Common myeloid progenitor, CD34-positive (primary cell): ENCODE data around the gene STAB2.

Experiments
- CTCF ChIA-PET: fragments of 350-600 bp; sonication (Branson Sonifier 250); formaldehyde crosslinking; loops from one replicate; lab custom pipeline; 2021; ENCODE audit warnings: antibody characterized with exemption; lab: Charles Lee
- POLR2A ChIA-PET: fragments of 350-600 bp; sonication (Branson Sonifier 250); formaldehyde crosslinking; loops from one replicate; lab custom pipeline; 2021; ENCODE audit warnings: antibody characterized with exemption; lab: Charles Lee
- DNase-seq, 3 donors: peaks; one replicate each; pipeline versions ENCODE4 v3.0.0 to v3.0.0-alpha.2; 2013
- H3K27ac ChIP-seq, 2 experiments: 1 replicate in 1 of 2; 2 replicates in 1 of 2; pipeline ENCODE4 v1.7.0; 2013; ENCODE audit warnings: inconsistent platforms in 2 of 2, low read length in 2 of 2, mild to moderate bottlenecking in 2 of 2, low read depth in 1 of 2, moderate library complexity in 1 of 2; ENCODE audit not compliant: severe bottlenecking in 2 of 2, insufficient read depth in 1 of 2, poor library complexity in 1 of 2
- H3K27me3 ChIP-seq, 5 experiments: replicated peaks in 2 of 5; 1 replicate in 3 of 5; 2 replicates in 2 of 5; pipeline versions ENCODE4 v1.6.1 to v1.7.0; 2013; ENCODE audit warnings: low read length in 4 of 5, mild to moderate bottlenecking in 2 of 5, moderate library complexity in 2 of 5, inconsistent platforms in 1 of 5; ENCODE audit not compliant: insufficient read depth in 5 of 5, control insufficient read depth in 4 of 5
- H3K36me3 ChIP-seq, 4 experiments: 1 replicate in 2 of 4; 2 replicates in 2 of 4; pipeline versions ENCODE4 v1.6.1 to v1.7.0; 2013; ENCODE audit warnings: low read length in 3 of 4, control low read depth in 1 of 4, mild to moderate bottlenecking in 1 of 4; ENCODE audit not compliant: control insufficient read depth in 4 of 4, insufficient read depth in 4 of 4
- H3K4me1 ChIP-seq, 4 experiments: 1 replicate in 3 of 4; 2 replicates in 1 of 4; pipeline versions ENCODE4 v1.6.1 to v1.7.1; 2013; ENCODE audit warnings: low read length in 3 of 4, mild to moderate bottlenecking in 3 of 4, control low read depth in 1 of 4, inconsistent platforms in 1 of 4, moderate library complexity in 1 of 4; ENCODE audit not compliant: control insufficient read depth in 4 of 4, insufficient read depth in 4 of 4; ENCODE audit errors: control extremely low read depth in 1 of 4
- H3K4me3 ChIP-seq, 7 experiments: 1 replicate in 4 of 7; 2 replicates in 3 of 7; pipeline versions ENCODE4 v1.5.1 to v1.7.0; 2013; ENCODE audit warnings: mild to moderate bottlenecking in 7 of 7, low read length in 6 of 7, moderate library complexity in 6 of 7, inconsistent platforms in 2 of 7, low read depth in 2 of 7, control low read depth in 1 of 7; ENCODE audit not compliant: insufficient read depth in 4 of 7, control insufficient read depth in 1 of 7; ENCODE audit errors: extremely low read depth in 1 of 7
- H3K9me3 ChIP-seq, 5 experiments: 1 replicate in 4 of 5; 2 replicates in 1 of 5; pipeline versions ENCODE4 v1.6.1 to v1.7.1; 2013; ENCODE audit warnings: low read length in 4 of 5, mild to moderate bottlenecking in 2 of 5, inconsistent platforms in 1 of 5, low read depth in 1 of 5, moderate library complexity in 1 of 5; ENCODE audit not compliant: control insufficient read depth in 4 of 5, insufficient read depth in 2 of 5; ENCODE audit errors: control extremely low read depth in 1 of 5
- WGBS: methylation state at CpG from one replicate; pipeline ENCODE4 v1.1.5; 2013; ENCODE audit not compliant: insufficient coverage; 5-methylcytosine and 5-hydroxymethylcytosine counted together

Gene STAB2

GRCh38 chr12:103716517-103717196, 129.6 kb downstream of the STAB2 start:
- Histone ChIP-seq H3K36me3 (no peaks in the 10 kb centered on the region), H3K27ac (no peak overlapping the region), H3K4me1 (no peaks in the 10 kb centered on the region), H3K27me3 (no peaks in the 10 kb centered on the region), H3K4me3 (no peak overlapping the region), H3K9me3 (no peaks in the 10 kb centered on the region)
- 83% methylated on average over 4 of the region's 8 CpGs for WGBS
- POLR2A ChIA-PET: no interaction called here
- DNase-seq: no peak
- CTCF ChIA-PET: interaction anchor here (0.9 kb wide), 1 partner anchor 32 kb away, joined by 3 read pairs; no protein-coding TSS in a partner anchor

- POLR2A ChIA-PET: no interaction called here
- no peak overlapping the region for H3K4me3 ChIP-seq
- H3K36me3 ChIP-seq: no peaks in the 10 kb centered on the region
- peaks cover 0 to 3% (median 0%) of the 10 kb centered on the region in 5 experiments for H3K9me3 ChIP-seq
- peaks cover 0 to 5% (median 0%) of the 10 kb centered on the region in 5 experiments for H3K27me3 ChIP-seq
- H3K27ac ChIP-seq: no peak overlapping the region
- no peaks in the 10 kb centered on the region for H3K4me1 ChIP-seq
- CTCF ChIA-PET: no interaction called here
- DNase-seq: no peak
- 98% methylated on average over 7 of the region's 8 CpGs for WGBS
Measured at GRCh38 chr12:103725398-103725797, 138.3 kb downstream of the STAB2 start.

- CTCF ChIA-PET: no interaction called here
- WGBS: 100% methylated on average over 2 of the region's 3 CpGs
Measured at GRCh38 chr12:103727638-103728037, 140.6 kb downstream of the STAB2 start.

GRCh38 chr12:103728323-103728722, 141.2 kb downstream of the STAB2 start:
- ChIA-PET CTCF (no interaction called here), POLR2A (no interaction called here)
- Histone ChIP-seq H3K27me3 (peaks cover 0 to 5% (median 0%) of the 10 kb centered on the region in 5 experiments), H3K36me3 (no peaks in the 10 kb centered on the region), H3K27ac (no peak overlapping the region), H3K4me1 (no peaks in the 10 kb centered on the region), H3K9me3 (peaks cover 1 to 11% (median 4%) of the 10 kb centered on the region in 5 experiments), H3K4me3 (no peak overlapping the region)
- DNase-seq: no peak
- WGBS: 100% methylated on average over 4 of the region's 4 CpGs

More at GRCh38 chr12:103727638-103728037, 140.6 kb downstream of the STAB2 start:
- Histone ChIP-seq H3K4me3 (no peak overlapping the region), H3K27me3 (peaks cover 0 to 5% (median 0%) of the 10 kb centered on the region in 5 experiments), H3K27ac (no peak overlapping the region), H3K36me3 (no peaks in the 10 kb centered on the region), H3K4me1 (no peaks in the 10 kb centered on the region), H3K9me3 (peaks cover 1 to 11% (median 6%) of the 10 kb centered on the region in 5 experiments)
- no peak for DNase-seq
- POLR2A ChIA-PET: no interaction called here

GRCh38 chr12:103729499-103729898, 142.4 kb downstream of the STAB2 start:
- CTCF ChIA-PET: no interaction called here
- peaks cover 0 to 5% (median 0%) of the 10 kb centered on the region in 5 experiments for H3K27me3 ChIP-seq
- H3K36me3 ChIP-seq: no peaks in the 10 kb centered on the region
- POLR2A ChIA-PET: no interaction called here
- no peak for DNase-seq
- H3K4me1 ChIP-seq: no peaks in the 10 kb centered on the region
- no peak overlapping the region for H3K4me3 ChIP-seq
- peaks cover 1 to 11% (median 4%) of the 10 kb centered on the region in 5 experiments for H3K9me3 ChIP-seq
- no peak overlapping the region for H3K27ac ChIP-seq
- WGBS: 100% methylated on average over 1 of the region's 1 CpG

- H3K9me3 ChIP-seq: peaks cover 1 to 11% (median 4%) of the 10 kb centered on the region in 5 experiments
- no peaks in the 10 kb centered on the region for H3K36me3 ChIP-seq
- H3K27ac ChIP-seq: no peak overlapping the region
- H3K27me3 ChIP-seq: peaks cover 0 to 12% (median 0%) of the 10 kb centered on the region in 5 experiments
- ChIA-PET POLR2A (no interaction called here), CTCF (interaction anchor here (0.8 to 1.3 kb wide), 2 partner anchors 8 to 12 kb away, joined by 3 read pairs; no protein-coding TSS in a partner anchor)
- WGBS: no CpG with 5 or more reads among the region's 1 CpG
- H3K4me1 ChIP-seq: no peaks in the 10 kb centered on the region
- no peak for DNase-seq
- no peak overlapping the region for H3K4me3 ChIP-seq
Measured at GRCh38 chr12:103731539-103731938, 144.5 kb downstream of the STAB2 start.

- Histone ChIP-seq H3K4me3 (no peak overlapping the region), H3K27me3 (peaks cover 0 to 12% (median 0%) of the 10 kb centered on the region in 5 experiments), H3K9me3 (peaks cover 1 to 11% (median 4%) of the 10 kb centered on the region in 5 experiments), H3K36me3 (no peaks in the 10 kb centered on the region), H3K27ac (no peak overlapping the region), H3K4me1 (no peaks in the 10 kb centered on the region)
- ChIA-PET CTCF (no interaction called here), POLR2A (no interaction called here)
- DNase-seq: no peak
- 88% methylated on average over 1 of the region's 2 CpGs for WGBS
Measured at GRCh38 chr12:103734863-103735262, 147.8 kb downstream of the STAB2 start.
